ENCODE data around the gene ARID3A. TPM values are rescaled to one million over a fixed set of nuclear protein-coding genes. Genes with fewer than 3 reads are reported as not detected.

ARID3A gene
- total RNA-seq, 1 experiment from 2014 or later = 28.9 TPM

- ChIA-PET CTCF (no interaction called here), POLR2A (interaction anchor here (0.7 kb wide), 1 partner anchor 272 kb away, joined by 3 read pairs; no protein-coding TSS in a partner anchor)
- Histone ChIP-seq H3K27ac (ENCODE audit: low read length) (no peak overlapping the region), H3K4me1 (ENCODE audit: control insufficient read depth, insufficient read depth, low read length) (no peaks in the 10 kb centered on the region), H3K36me3 (ENCODE audit: control insufficient read depth, insufficient read depth, low read length) (no peaks in the 10 kb centered on the region), H3K27me3 (ENCODE audit: control insufficient read depth, insufficient read depth, low read length) (no peaks in the 10 kb centered on the region), H3K9me3 (ENCODE audit: control insufficient read depth, insufficient read depth, low read depth, low read length) (no peaks in the 10 kb centered on the region), H3K4me3 (ENCODE audit: low read depth in 2 of 2, low read length in 2 of 2) (no peak overlapping the region)
- intact Hi-C loops (cut with micrococcal nuclease; ENCODE audit: unreplicated experiment) (no loop called here), in situ Hi-C loops (cut with HindIII; ENCODE audit: low pct_unique_long_range_greater_than_20kb, low sequenced_read_pairs) (no loop called here)
- ATAC-seq (no peak), DNase-seq (ENCODE audit: low read depth, low spot score) (no peak)
- no peak for TF ChIP-seq SIN3A (IDR thresholded peaks at IDR 0.05; ENCODE audit: borderline replicate concordance, insufficient read depth, low read depth, low read length)
- TF ChIP-seq, protein P1, sequence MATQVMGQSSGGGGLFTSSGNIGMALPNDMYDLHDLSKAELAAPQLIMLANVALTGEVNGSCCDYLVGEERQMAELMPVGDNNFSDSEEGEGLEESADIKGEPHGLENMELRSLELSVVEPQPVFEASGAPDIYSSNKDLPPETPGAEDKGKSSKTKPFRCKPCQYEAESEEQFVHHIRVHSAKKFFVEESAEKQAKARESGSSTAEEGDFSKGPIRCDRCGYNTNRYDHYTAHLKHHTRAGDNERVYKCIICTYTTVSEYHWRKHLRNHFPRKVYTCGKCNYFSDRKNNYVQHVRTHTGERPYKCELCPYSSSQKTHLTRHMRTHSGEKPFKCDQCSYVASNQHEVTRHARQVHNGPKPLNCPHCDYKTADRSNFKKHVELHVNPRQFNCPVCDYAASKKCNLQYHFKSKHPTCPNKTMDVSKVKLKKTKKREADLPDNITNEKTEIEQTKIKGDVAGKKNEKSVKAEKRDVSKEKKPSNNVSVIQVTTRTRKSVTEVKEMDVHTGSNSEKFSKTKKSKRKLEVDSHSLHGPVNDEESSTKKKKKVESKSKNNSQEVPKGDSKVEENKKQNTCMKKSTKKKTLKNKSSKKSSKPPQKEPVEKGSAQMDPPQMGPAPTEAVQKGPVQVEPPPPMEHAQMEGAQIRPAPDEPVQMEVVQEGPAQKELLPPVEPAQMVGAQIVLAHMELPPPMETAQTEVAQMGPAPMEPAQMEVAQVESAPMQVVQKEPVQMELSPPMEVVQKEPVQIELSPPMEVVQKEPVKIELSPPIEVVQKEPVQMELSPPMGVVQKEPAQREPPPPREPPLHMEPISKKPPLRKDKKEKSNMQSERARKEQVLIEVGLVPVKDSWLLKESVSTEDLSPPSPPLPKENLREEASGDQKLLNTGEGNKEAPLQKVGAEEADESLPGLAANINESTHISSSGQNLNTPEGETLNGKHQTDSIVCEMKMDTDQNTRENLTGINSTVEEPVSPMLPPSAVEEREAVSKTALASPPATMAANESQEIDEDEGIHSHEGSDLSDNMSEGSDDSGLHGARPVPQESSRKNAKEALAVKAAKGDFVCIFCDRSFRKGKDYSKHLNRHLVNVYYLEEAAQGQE (IDR thresholded peaks at IDR 0.05; ENCODE audit: insufficient read depth in 1 of 2, low read depth in 2 of 2, low read length in 1 of 2) = no peak
- TF ChIP-seq, protein P2, sequence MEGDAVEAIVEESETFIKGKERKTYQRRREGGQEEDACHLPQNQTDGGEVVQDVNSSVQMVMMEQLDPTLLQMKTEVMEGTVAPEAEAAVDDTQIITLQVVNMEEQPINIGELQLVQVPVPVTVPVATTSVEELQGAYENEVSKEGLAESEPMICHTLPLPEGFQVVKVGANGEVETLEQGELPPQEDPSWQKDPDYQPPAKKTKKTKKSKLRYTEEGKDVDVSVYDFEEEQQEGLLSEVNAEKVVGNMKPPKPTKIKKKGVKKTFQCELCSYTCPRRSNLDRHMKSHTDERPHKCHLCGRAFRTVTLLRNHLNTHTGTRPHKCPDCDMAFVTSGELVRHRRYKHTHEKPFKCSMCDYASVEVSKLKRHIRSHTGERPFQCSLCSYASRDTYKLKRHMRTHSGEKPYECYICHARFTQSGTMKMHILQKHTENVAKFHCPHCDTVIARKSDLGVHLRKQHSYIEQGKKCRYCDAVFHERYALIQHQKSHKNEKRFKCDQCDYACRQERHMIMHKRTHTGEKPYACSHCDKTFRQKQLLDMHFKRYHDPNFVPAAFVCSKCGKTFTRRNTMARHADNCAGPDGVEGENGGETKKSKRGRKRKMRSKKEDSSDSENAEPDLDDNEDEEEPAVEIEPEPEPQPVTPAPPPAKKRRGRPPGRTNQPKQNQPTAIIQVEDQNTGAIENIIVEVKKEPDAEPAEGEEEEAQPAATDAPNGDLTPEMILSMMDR (IDR thresholded peaks at IDR 0.05) = no peak
- no peak for TF ChIP-seq TCF7L2 (IDR thresholded peaks at IDR 0.05; ENCODE audit: low read depth, low read length)
- TF ChIP-seq POLR2AphosphoS5 (IDR thresholded peaks at IDR 0.05; ENCODE audit: low read depth, low read length) = no peak
- BruUV-seq (replicated peaks) = no TSS peak
Measured at GRCh38 chr19:906480-906879, 19.4 kb upstream of the ARID3A start.

DNA sequence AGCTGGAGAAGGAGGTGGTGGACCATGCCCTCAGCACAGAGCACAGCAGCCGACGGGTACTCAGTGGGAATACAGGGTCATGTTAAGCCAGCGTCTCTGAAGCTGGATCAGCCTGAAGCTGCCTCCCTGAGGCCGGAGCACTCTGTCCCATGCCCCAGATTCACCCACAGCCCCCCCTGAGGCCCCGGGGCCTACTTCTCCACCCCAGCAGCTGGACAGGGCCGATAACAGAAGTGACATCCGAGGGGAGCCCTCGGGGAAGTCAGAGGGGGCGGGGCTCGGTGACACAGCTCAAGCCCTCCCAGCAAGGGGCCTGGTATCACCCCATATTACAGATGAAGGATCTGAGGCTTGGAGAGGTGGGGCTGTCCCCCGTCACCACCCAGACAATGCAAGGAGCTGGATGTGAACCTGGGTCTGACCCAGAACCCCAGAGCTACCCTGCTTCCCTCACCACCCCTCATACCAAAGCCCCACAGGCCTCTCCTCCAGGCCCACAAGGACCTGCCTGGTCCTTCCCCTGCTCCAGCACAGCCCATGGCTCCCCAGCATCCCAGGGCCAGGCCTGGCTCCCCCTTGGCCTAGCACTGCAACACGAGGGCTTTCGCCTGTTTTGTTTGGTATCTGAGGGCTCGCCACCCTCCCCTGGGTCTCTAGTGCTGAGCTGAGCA is 18.5 kb upstream of the ARID3A start:
- no peak for TF ChIP-seq SIN3A (IDR thresholded peaks at IDR 0.05; ENCODE audit: borderline replicate concordance, insufficient read depth, low read depth, low read length)
- TF ChIP-seq POLR2AphosphoS5 (IDR thresholded peaks at IDR 0.05; ENCODE audit: low read depth, low read length) = no peak
- TF ChIP-seq TCF7L2 (IDR thresholded peaks at IDR 0.05; ENCODE audit: low read depth, low read length) = no peak
- TF ChIP-seq, protein P2 (IDR thresholded peaks at IDR 0.05) = no peak
- TF ChIP-seq, protein P1 (IDR thresholded peaks at IDR 0.05; ENCODE audit: insufficient read depth in 1 of 2, low read depth in 2 of 2, low read length in 1 of 2) = no peak
- ATAC-seq (no peak), DNase-seq (ENCODE audit: low read depth, low spot score) (no peak)
- in situ Hi-C loops (cut with HindIII; ENCODE audit: low pct_unique_long_range_greater_than_20kb, low sequenced_read_pairs) (no loop called here), intact Hi-C loops (cut with micrococcal nuclease; ENCODE audit: unreplicated experiment) (no loop called here)
- no TSS peak for BruUV-seq (replicated peaks)
- Histone ChIP-seq H3K27ac (ENCODE audit: low read length) (no peak overlapping the region), H3K36me3 (ENCODE audit: control insufficient read depth, insufficient read depth, low read length) (no peaks in the 10 kb centered on the region), H3K9me3 (ENCODE audit: control insufficient read depth, insufficient read depth, low read depth, low read length) (no peaks in the 10 kb centered on the region), H3K27me3 (ENCODE audit: control insufficient read depth, insufficient read depth, low read length) (no peaks in the 10 kb centered on the region), H3K4me3 (ENCODE audit: low read depth in 2 of 2, low read length in 2 of 2) (no peak overlapping the region), H3K4me1 (ENCODE audit: control insufficient read depth, insufficient read depth, low read length) (no peaks in the 10 kb centered on the region)
- CTCF ChIA-PET = no interaction called here
- POLR2A ChIA-PET = interaction anchor here (0.6 kb wide), 2 partner anchors 61 to 204 kb away, joined by 4 to 10 read pairs; no protein-coding TSS in a partner anchor

Measured in Panc1 (cell line).